ENCODE data around the gene CHST12. TPM values are rescaled to one million over a fixed set of nuclear protein-coding genes. Genes with fewer than 3 reads are reported as not detected.

CHST12 gene
- total and polyA plus RNA-seq, 3 experiments from 2014 or later, result 7.7 to 63.0 (median 8.3) TPM

DNA sequence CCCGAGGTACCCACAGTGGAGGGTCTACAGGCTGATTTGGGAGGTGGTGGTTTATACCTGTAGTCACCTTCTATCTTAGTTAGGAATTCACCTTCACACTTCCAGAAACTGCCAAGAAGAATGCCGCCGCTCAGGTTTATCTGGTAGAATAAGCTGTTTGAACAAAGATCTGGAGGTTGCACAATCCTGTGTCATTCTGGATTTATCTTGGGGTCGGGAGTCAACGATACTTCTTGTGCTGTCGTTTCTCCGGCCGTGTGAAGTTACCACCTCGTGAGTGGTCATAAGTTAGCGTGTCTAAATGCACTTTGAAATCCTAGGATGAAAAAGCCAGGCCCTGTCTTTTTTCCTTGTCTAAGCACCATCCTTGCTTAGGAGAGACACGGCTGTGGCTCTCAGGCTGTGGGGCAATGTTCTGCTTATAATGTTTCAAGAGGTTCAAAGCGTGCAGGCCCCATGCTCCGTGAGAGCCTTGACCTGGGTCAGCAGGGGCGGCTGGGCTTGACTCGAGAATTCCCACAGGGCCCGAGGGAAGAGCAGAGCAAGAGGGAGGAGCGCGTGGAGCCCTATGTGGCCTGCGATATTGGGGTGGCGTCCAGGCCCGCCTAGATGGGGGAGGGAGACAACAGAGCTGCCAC, 37.3 kb downstream of the CHST12 start:
- Histone ChIP-seq H3K27me3 (ENCODE audit: insufficient read depth, low read length, poor library complexity, severe bottlenecking) (no peaks in the 10 kb centered on the region), H3K4me1 (ENCODE audit: insufficient read depth, low read length) (no peaks in the 10 kb centered on the region)

DNA sequence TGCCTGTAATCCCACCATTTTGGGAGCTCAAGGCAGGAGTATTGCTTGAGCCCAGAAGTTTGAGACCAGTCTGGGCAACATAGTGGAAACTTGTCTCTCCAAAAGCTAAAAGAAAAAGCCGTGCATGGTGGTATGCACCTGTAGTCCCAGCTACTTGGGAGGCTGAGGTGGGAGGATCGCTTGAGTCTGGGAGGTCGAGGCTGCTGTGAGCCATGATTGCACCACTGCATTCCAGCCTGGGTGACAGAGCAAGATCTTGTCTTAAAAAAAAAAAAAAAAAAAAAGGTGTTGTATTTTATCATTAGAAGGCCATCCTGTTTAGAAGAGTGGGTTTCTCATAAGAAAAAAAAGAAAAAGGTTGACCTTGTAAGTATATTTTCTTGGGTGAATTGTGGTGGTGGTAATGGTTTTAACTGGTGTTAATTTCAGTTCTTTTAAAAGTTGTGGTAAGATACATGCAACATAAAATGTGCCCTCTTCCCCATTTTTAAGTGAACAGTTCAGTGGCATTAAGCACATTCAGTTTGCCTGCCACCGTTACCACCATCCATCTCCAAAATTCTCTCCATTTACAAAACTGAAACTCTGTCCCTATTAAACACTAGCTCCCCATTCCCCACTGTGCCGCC, 38.1 kb downstream of the CHST12 start:
- no peaks in the 10 kb centered on the region for H3K9me3 Mint-ChIP-seq
- CTCF ChIA-PET, result interaction anchor here (1.4 to 2.3 kb wide), 2 partner anchors 9 to 10 kb away, joined by 5 to 7 read pairs; no protein-coding TSS in a partner anchor

More for the DNA sequence above, 37.3 kb downstream of the CHST12 start:
- ChIA-PET CTCF (interaction anchor here (1.4 to 2.3 kb wide), 2 partner anchors 9 to 10 kb away, joined by 5 to 7 read pairs; no protein-coding TSS in a partner anchor), POLR2A (no interaction called here)
- Histone ChIP-seq H3K27ac (ENCODE audit: low read depth, low read length) (no peak overlapping the region), H3K36me3 (ENCODE audit: insufficient read depth, low read length) (peaks cover 10% of the 10 kb centered on the region), H3K4me3 (ENCODE audit: low read length) (no peak overlapping the region), H3K9me3 (ENCODE audit: low read length) (no peaks in the 10 kb centered on the region)
- H3K4me1 Mint-ChIP-seq, result peaks cover 15 to 29% (median 28%) of the 10 kb centered on the region in 3 donors
- no peaks in the 10 kb centered on the region for H3K9me3 Mint-ChIP-seq
- no peak for DNase-seq
- H3K4me3 Mint-ChIP-seq, result no peak overlapping the region
- peak overlapping the region in 1 of 8 donors; percentile 75 for H3K27ac Mint-ChIP-seq
- peaks cover 3 to 53% (median 11%) of the 10 kb centered on the region in 3 donors for H3K36me3 Mint-ChIP-seq
- no peaks in the 10 kb centered on the region for H3K27me3 Mint-ChIP-seq

DNA sequence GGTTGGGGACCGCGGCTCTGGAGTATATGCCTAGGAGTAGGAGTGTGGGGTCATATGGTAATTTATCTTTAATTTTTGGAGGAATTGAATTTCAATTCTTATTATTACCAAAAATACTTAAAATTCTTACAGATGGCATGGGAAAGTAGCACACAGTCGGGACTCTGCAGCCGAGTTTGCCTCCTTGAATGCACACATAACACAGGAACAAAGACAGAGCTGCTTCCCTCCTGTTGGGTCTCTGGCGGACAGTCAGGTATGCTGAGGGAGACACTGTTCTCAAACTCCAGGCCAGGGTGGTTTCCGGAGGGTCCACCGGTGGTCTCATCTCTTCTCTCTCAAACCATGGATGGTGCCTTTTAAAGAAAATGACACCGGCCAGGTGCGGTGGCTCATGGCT, 40.1 kb downstream of the CHST12 start:
- Histone ChIP-seq H3K4me3 (ENCODE audit: low read length) (no peak overlapping the region), H3K36me3 (ENCODE audit: insufficient read depth, low read length) (no peaks in the 10 kb centered on the region), H3K9me3 (ENCODE audit: low read length) (no peaks in the 10 kb centered on the region), H3K27ac (ENCODE audit: low read depth, low read length) (no peak overlapping the region), H3K27me3 (ENCODE audit: insufficient read depth, low read length, poor library complexity, severe bottlenecking) (no peaks in the 10 kb centered on the region), H3K4me1 (ENCODE audit: insufficient read depth, low read length) (no peaks in the 10 kb centered on the region)
- peaks cover 13 to 22% (median 20%) of the 10 kb centered on the region in 3 donors for H3K4me1 Mint-ChIP-seq
- no peaks in the 10 kb centered on the region for H3K9me3 Mint-ChIP-seq
- H3K36me3 Mint-ChIP-seq, result peaks cover 3 to 38% (median 5%) of the 10 kb centered on the region in 3 donors
- CTCF ChIA-PET, result interaction anchor here (1.1 kb wide), 1 partner anchor 11 kb away, joined by 3 read pairs; no protein-coding TSS in a partner anchor
- POLR2A ChIA-PET, result no interaction called here
- H3K27ac Mint-ChIP-seq, result no peak overlapping the region
- H3K27me3 Mint-ChIP-seq, result no peaks in the 10 kb centered on the region
- no peak for DNase-seq
- H3K4me3 Mint-ChIP-seq, result no peak overlapping the region

More for the DNA sequence above, 38.1 kb downstream of the CHST12 start:
- POLR2A ChIA-PET, result no interaction called here
- DNase-seq, result no peak
- H3K27me3 ChIP-seq (ENCODE audit: insufficient read depth, low read length, poor library complexity, severe bottlenecking), result no peaks in the 10 kb centered on the region
- no peaks in the 10 kb centered on the region for H3K4me1 ChIP-seq (ENCODE audit: insufficient read depth, low read length)
- no peak overlapping the region for H3K4me3 Mint-ChIP-seq
- H3K27ac ChIP-seq (ENCODE audit: low read depth, low read length), result no peak overlapping the region
- H3K27ac Mint-ChIP-seq, result peak overlapping the region in 5 of 8 donors; percentile 3 to 61 (median 47)
- H3K27me3 Mint-ChIP-seq, result no peaks in the 10 kb centered on the region
- no peaks in the 10 kb centered on the region for H3K9me3 ChIP-seq (ENCODE audit: low read length)
- peaks cover 10% of the 10 kb centered on the region for H3K36me3 ChIP-seq (ENCODE audit: insufficient read depth, low read length)
- no peak overlapping the region for H3K4me3 ChIP-seq (ENCODE audit: low read length)
- peaks cover 15 to 28% (median 25%) of the 10 kb centered on the region in 3 donors for H3K4me1 Mint-ChIP-seq
- H3K36me3 Mint-ChIP-seq, result peaks cover 3 to 48% (median 8%) of the 10 kb centered on the region in 3 donors

DNA sequence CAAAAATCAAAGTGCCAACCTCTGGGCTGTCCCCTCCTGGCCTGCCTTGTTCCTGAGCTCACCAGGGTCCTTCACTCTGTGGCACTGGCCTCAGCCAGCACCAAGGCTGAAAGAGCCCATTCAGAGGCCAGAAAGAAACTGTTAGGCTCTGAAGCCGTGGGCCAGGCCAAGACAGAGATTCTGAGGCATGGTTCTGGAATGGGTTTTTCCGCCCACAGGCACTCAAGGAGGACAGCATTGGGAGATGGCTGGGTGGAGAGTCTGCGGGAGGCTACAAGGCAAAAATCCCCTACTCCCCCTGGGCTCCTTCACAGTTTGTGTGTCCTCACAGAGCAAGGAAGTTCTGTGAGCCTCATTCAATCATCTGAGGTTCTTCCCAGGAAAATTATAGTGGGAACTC, 41.1 kb downstream of the CHST12 start:
- Mint-ChIP-seq H3K9me3 (no peaks in the 10 kb centered on the region), H3K4me1 (peaks cover 13 to 20% (median 17%) of the 10 kb centered on the region in 3 donors), H3K4me3 (no peak overlapping the region), H3K27me3 (no peaks in the 10 kb centered on the region), H3K27ac (no peak overlapping the region), H3K36me3 (peaks cover 3 to 30% (median 3%) of the 10 kb centered on the region in 3 donors)
- Histone ChIP-seq H3K4me1 (ENCODE audit: insufficient read depth, low read length) (no peaks in the 10 kb centered on the region), H3K9me3 (ENCODE audit: low read length) (no peaks in the 10 kb centered on the region), H3K27ac (ENCODE audit: low read depth, low read length) (no peak overlapping the region), H3K27me3 (ENCODE audit: insufficient read depth, low read length, poor library complexity, severe bottlenecking) (no peaks in the 10 kb centered on the region), H3K36me3 (ENCODE audit: insufficient read depth, low read length) (no peaks in the 10 kb centered on the region), H3K4me3 (ENCODE audit: low read length) (no peak overlapping the region)
- ChIA-PET CTCF (no interaction called here), POLR2A (no interaction called here)
- no peak for DNase-seq

DNA sequence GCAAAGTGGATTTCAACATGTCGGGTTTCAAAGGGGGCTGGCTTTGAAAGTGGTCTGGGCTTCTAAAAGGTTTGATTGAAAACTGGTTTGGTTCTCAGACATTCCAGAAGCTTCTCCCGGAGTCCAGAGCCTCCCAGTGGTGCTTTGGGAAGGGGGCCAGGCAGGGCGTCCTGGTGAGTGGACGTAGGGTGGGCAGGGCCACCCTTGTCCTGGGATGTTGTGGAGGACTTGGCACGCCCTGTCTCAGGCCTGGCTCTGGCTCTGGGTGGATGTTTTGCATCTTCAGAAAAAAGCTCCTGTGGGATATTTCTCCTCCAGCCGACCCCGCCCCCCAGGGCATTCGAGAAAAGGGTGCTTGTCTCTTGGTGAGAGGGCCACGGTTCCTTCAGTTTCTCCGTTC, 41.6 kb downstream of the CHST12 start:
- Histone ChIP-seq H3K9me3 (ENCODE audit: low read length) (no peaks in the 10 kb centered on the region), H3K4me1 (ENCODE audit: insufficient read depth, low read length) (no peaks in the 10 kb centered on the region), H3K4me3 (ENCODE audit: low read length) (no peak overlapping the region), H3K27me3 (ENCODE audit: insufficient read depth, low read length, poor library complexity, severe bottlenecking) (no peaks in the 10 kb centered on the region), H3K27ac (ENCODE audit: low read depth, low read length) (no peak overlapping the region), H3K36me3 (ENCODE audit: insufficient read depth, low read length) (no peaks in the 10 kb centered on the region)
- Mint-ChIP-seq H3K4me1 (peaks cover 12 to 18% (median 15%) of the 10 kb centered on the region in 3 donors), H3K27ac (peak overlapping the region in 2 of 8 donors; percentile 54 to 80), H3K4me3 (no peak overlapping the region), H3K36me3 (peaks cover 2 to 28% (median 3%) of the 10 kb centered on the region in 3 donors), H3K9me3 (no peaks in the 10 kb centered on the region), H3K27me3 (no peaks in the 10 kb centered on the region)
- POLR2A ChIA-PET, result no interaction called here
- CTCF ChIA-PET, result no interaction called here
- no peak for DNase-seq

DNA sequence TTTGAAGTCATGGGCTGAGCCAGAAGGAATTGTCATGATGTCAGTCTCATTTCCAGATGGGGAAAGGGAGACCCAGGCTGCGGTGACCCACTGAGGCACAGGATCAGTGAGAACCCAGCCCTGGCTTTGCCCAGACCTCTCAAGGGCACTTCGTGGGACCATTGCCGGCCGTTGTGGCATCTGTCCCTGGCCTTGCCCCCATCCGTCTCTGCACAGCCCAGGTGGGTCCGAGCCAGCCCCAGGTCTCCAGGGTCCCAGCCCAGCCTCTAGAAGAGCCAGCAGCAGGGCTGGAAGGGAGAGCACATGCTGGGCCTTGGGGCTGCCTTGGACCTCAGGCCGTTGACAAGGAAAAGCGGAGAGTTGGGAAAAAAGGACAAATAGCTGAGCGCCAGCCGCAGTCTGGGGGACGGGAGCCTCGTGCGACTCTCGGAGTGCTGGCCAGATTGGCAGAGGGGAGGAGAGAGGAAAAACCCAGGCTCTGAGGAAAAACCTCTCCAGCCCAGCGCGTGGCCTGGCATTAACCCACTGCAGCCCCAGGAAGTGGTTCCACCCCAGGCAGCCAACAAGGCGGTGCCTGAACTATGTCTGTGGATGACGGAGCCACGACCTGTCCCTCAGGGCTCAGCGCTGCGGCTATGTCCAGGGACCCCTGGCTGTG, 42.6 kb downstream of the CHST12 start:
- H3K9me3 Mint-ChIP-seq, result no peaks in the 10 kb centered on the region
- H3K4me1 Mint-ChIP-seq, result peaks cover 6 to 13% (median 7%) of the 10 kb centered on the region in 3 donors
- no peaks in the 10 kb centered on the region for H3K27me3 Mint-ChIP-seq
- no peaks in the 10 kb centered on the region for H3K9me3 ChIP-seq (ENCODE audit: low read length)
- no peak overlapping the region for H3K4me3 ChIP-seq (ENCODE audit: low read length)
- H3K27me3 ChIP-seq (ENCODE audit: insufficient read depth, low read length, poor library complexity, severe bottlenecking), result no peaks in the 10 kb centered on the region
- CTCF ChIA-PET, result no interaction called here
- H3K4me3 Mint-ChIP-seq, result no peak overlapping the region
- H3K27ac Mint-ChIP-seq, result peak overlapping the region in 1 of 8 donors; percentile 27
- H3K27ac ChIP-seq (ENCODE audit: low read depth, low read length), result no peak overlapping the region
- H3K36me3 Mint-ChIP-seq, result peaks cover 0 to 21% (median 1%) of the 10 kb centered on the region in 3 donors
- H3K4me1 ChIP-seq (ENCODE audit: insufficient read depth, low read length), result no peaks in the 10 kb centered on the region
- POLR2A ChIA-PET, result no interaction called here
- no peak for DNase-seq
- no peaks in the 10 kb centered on the region for H3K36me3 ChIP-seq (ENCODE audit: insufficient read depth, low read length)

DNA sequence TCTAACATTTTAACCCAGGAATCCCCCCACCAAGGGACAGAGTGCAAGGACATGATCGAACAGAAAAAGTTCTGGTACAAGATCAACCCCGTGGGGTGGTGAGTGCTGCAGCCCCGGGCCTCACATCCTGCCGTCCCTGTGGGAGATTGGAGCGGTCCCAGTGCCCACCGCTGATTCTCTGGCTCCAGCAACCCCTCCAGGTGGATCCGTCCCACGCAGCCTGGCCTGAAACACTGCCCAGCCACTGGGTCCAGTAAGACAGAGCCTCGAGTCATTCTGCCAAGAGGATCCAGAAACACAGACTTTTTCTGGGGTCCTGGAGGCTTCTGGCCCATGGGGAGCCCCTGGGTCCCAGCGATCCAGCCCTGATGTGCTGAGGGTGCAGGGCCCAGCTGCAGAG, 43.3 kb downstream of the CHST12 start:
- Histone ChIP-seq H3K4me1 (ENCODE audit: insufficient read depth, low read length) (peaks cover 3% of the 10 kb centered on the region), H3K9me3 (ENCODE audit: low read length) (no peaks in the 10 kb centered on the region), H3K27ac (ENCODE audit: low read depth, low read length) (no peak overlapping the region), H3K27me3 (ENCODE audit: insufficient read depth, low read length, poor library complexity, severe bottlenecking) (no peaks in the 10 kb centered on the region), H3K36me3 (ENCODE audit: insufficient read depth, low read length) (no peaks in the 10 kb centered on the region), H3K4me3 (ENCODE audit: low read length) (no peak overlapping the region)
- ChIA-PET POLR2A (no interaction called here), CTCF (no interaction called here)
- H3K36me3 Mint-ChIP-seq, result peaks cover 0 to 21% (median 1%) of the 10 kb centered on the region in 3 donors
- H3K27ac Mint-ChIP-seq, result no peak overlapping the region
- H3K27me3 Mint-ChIP-seq, result no peaks in the 10 kb centered on the region
- no peak overlapping the region for H3K4me3 Mint-ChIP-seq
- peaks cover 5 to 12% (median 7%) of the 10 kb centered on the region in 3 donors for H3K4me1 Mint-ChIP-seq
- DNase-seq, result no peak
- no peaks in the 10 kb centered on the region for H3K9me3 Mint-ChIP-seq

All from CD8-positive, alpha-beta memory T cell (primary cell).